GM23248 (cell line): ENCODE results near the gene TTLL4.

Source experiments
- EZH2 ChIP-seq: fragments of 200-600 bp; sonication (generic); IDR thresholded peaks from 2 replicates; pipeline ENCODE4 v1.6.1; 2018; ENCODE audit warnings: antibody characterized with exemption, mild to moderate bottlenecking; ENCODE audit not compliant: insufficient read depth, poor library complexity, severe bottlenecking
- EZH2phosphoT487 ChIP-seq: fragments of 200-600 bp; sonication (generic); IDR thresholded peaks from 2 replicates; pipeline ENCODE4 v1.6.1; 2018; ENCODE audit warnings: antibody characterized with exemption, moderate library complexity, mild to moderate bottlenecking, low read depth; ENCODE audit not compliant: insufficient read depth

DNA sequence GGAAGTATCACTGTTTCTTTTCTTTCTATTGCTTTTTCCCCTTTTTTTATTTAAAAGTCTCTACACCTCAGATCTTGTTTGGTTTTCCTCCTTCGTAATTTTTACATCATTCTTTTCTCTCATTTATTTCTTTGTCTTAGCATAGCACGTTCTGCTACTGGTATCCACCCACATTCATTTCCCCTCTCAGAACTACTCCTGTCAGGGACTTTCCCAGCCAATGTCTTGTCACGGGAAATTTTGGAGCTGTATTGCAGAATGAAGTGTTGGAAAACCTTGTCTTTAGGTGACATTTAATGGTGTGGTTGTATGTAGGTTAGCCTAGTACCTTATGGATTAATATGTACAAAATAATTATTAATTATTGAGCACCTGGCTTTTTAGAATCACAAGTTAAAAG, 34.0 kb downstream of the TTLL4 start:
- TF ChIP-seq EZH2 (no peak), EZH2phosphoT487 (no peak)
